Measurements from ENCODE around the gene ZSWIM8.

Gene ZSWIM8

GRCh38 chr10:73850863-73851461, 65.6 kb downstream of the ZSWIM8 start:
- no peak overlapping the region for H3K27ac ChIP-seq
- TF ChIP-seq ZFX (IDR thresholded peaks at IDR 0.05; ENCODE audit: borderline replicate concordance), result no peak
- TF ChIP-seq, protein P1, sequence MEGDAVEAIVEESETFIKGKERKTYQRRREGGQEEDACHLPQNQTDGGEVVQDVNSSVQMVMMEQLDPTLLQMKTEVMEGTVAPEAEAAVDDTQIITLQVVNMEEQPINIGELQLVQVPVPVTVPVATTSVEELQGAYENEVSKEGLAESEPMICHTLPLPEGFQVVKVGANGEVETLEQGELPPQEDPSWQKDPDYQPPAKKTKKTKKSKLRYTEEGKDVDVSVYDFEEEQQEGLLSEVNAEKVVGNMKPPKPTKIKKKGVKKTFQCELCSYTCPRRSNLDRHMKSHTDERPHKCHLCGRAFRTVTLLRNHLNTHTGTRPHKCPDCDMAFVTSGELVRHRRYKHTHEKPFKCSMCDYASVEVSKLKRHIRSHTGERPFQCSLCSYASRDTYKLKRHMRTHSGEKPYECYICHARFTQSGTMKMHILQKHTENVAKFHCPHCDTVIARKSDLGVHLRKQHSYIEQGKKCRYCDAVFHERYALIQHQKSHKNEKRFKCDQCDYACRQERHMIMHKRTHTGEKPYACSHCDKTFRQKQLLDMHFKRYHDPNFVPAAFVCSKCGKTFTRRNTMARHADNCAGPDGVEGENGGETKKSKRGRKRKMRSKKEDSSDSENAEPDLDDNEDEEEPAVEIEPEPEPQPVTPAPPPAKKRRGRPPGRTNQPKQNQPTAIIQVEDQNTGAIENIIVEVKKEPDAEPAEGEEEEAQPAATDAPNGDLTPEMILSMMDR (IDR thresholded peaks at IDR 0.05), result no peak
